ENCODE data around the gene EMILIN2. TPM values are rescaled to one million over a fixed set of nuclear protein-coding genes. Genes with fewer than 3 reads are reported as not detected.

The EMILIN2 gene
- total and polyA plus RNA-seq, 9 of the 15 experiments (the other 6 are each of a cell fraction or from before 2014, with no cell fraction given), result 0.01 to 0.40 (median 0.19) TPM

DNA sequence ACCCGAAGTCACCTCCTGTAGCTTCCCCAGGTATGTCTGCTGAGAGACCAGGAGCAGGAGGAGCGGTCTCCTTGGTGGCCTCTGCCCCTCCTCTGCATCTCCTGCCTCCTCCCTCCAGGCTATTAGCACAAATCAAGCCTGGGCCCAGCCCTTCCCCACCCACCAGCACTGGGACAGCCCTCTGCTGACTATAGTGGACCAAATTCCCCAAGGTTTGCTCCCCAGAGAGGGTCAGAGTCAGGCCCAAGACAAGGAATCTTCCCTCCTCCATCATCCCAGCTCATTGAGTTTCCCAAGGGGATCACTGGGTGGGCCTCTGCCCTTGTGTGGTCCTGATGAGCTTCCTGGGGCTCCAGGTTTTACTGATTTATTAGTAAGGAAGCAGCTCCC, 62.1 kb downstream of the EMILIN2 start:
- Histone ChIP-seq H3K4me3 (no peak overlapping the region), H3K4me1 (replicated peaks in 1 of 2; ENCODE audit: control insufficient read depth in 2 of 2, insufficient read depth in 2 of 2, low read length in 2 of 2) (peaks cover 4 to 30% of the 10 kb centered on the region in 2 experiments; a peak in 4 of 5 replicates), H3K79me2 (ENCODE audit: control insufficient read depth, insufficient read depth, low read length) (no peaks in the 10 kb centered on the region), H3K9me1 (ENCODE audit: control insufficient read depth, insufficient read depth, low read length) (no peaks in the 10 kb centered on the region), H3K9ac (ENCODE audit: insufficient read depth in 1 of 2, low read depth in 2 of 2, low read length in 2 of 2) (no peak overlapping the region), H4K20me1 (replicated peaks; ENCODE audit: control insufficient read depth, insufficient read depth, low read length) (0 out of 2 replicates have a peak, but pooled peaks cover 5% of the 10 kb centered on the region), H3K9me3 (replicated peaks; ENCODE audit: control insufficient read depth, insufficient read depth, low read depth, low read length) (no peaks in the 10 kb centered on the region), H3K4me2 (ENCODE audit: insufficient read depth, low read length) (no peak overlapping the region), H3K36me3 (ENCODE audit: control insufficient read depth, insufficient read depth, low read length) (no peaks in the 10 kb centered on the region; the same call in 2 of the 3 replicates), H2AFZ (ENCODE audit: low read depth, low read length) (no peak overlapping the region), H3K27me3 (ENCODE audit: control insufficient read depth in 2 of 2, insufficient read depth in 2 of 2, low read length in 2 of 2) (peaks cover 2 to 18% of the 10 kb centered on the region in 2 experiments; a peak in 3 of 5 replicates), H3K27ac (ENCODE audit: extremely low read depth, low read depth, low read length) (no peak overlapping the region)
- WGBS (ENCODE audit: insufficient coverage, low coverage, missing lambda C conversion rate), result 21% methylated on average over 2 of the region's 2 CpGs
- CTCF ChIA-PET (ENCODE audit: low intra/inter-chr PET ratio), result no interaction called here
- DNase-seq (ENCODE audit: extremely low read depth in 1 of 4, low spot score in 3 of 4), result no peak
- POLR2A ChIA-PET, result interaction anchor here (1.0 to 3.7 kb wide), 2 partner anchors 10 to 338 kb away, joined by 3 to 15 read pairs; no protein-coding TSS in a partner anchor
- no peak for FAIRE-seq
- TF ChIP-seq MCM2 (IDR thresholded peaks at IDR 0.05; ENCODE audit: low read depth) (no peak), SMARCA5 (IDR thresholded peaks at IDR 0.05) (no peak), HDAC6 (IDR thresholded peaks at IDR 0.05; ENCODE audit: low read depth, low read length) (no peak), IFI16 (CRISPR knock-in tag; IDR thresholded peaks at IDR 0.05) (no peak), ETS2 (tag; IDR thresholded peaks at IDR 0.05; ENCODE audit: borderline replicate concordance, poor library complexity, severe bottlenecking) (no peak), ZNF212 (CRISPR knock-in tag; IDR thresholded peaks at IDR 0.05) (no peak), ZNF197 (CRISPR knock-in tag; IDR thresholded peaks at IDR 0.05; ENCODE audit: low read depth) (no peak), MYBL2 (IDR thresholded peaks at IDR 0.05; ENCODE audit: low read depth) (no peak), MYBL2 (CRISPR knock-in tag; IDR thresholded peaks at IDR 0.05; ENCODE audit: borderline replicate concordance) (no peak), CCNT2 (IDR thresholded peaks at IDR 0.05; ENCODE audit: borderline replicate concordance, extremely low read depth, insufficient read length, low read depth, low read length) (no peak), TEAD4 (IDR thresholded peaks at IDR 0.05; ENCODE audit: low read length) (no peak), TEAD4 (CRISPR knock-in tag; IDR thresholded peaks at IDR 0.05; ENCODE audit: borderline replicate concordance) (no peak), SMC3 (conservative IDR thresholded peaks at IDR 0.05; ENCODE audit: insufficient read depth, low read depth, low read length) (no peak), ZSCAN29 (IDR thresholded peaks at IDR 0.05) (no peak), CHCHD3 (CRISPR knock-in tag; IDR thresholded peaks at IDR 0.05) (no peak)
- TF ChIP-seq, protein P1, sequence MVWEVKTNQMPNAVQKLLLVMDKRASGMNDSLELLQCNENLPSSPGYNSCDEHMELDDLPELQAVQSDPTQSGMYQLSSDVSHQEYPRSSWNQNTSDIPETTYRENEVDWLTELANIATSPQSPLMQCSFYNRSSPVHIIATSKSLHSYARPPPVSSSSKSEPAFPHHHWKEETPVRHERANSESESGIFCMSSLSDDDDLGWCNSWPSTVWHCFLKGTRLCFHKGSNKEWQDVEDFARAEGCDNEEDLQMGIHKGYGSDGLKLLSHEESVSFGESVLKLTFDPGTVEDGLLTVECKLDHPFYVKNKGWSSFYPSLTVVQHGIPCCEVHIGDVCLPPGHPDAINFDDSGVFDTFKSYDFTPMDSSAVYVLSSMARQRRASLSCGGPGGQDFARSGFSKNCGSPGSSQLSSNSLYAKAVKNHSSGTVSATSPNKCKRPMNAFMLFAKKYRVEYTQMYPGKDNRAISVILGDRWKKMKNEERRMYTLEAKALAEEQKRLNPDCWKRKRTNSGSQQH (CRISPR knock-in tag; IDR thresholded peaks at IDR 0.05), result no peak
- no peak for ATAC-seq
- in situ Hi-C loops (cut with MboI), result no loop called here
- no TSS peak for BruUV-seq (replicated peaks)
- intact Hi-C loops (cut with micrococcal nuclease), result no loop called here
